HG02943 (cell line): Measurements from ENCODE around the gene PCDHGB1.
"Not testable (repeated sequence)": the region's sequence is repeated elsewhere in the genome, so short reads cannot be mapped to it uniquely, and the experiment has no call there.

Source experiments
- ATAC-seq: cut with Tn5 transposase; IDR thresholded peaks from one replicate; pipeline ENCODE4 v1.9.1; 2021; ENCODE audit warnings: mild to moderate bottlenecking, low read depth, moderate library complexity; ENCODE audit not compliant: unreplicated experiment

PCDHGB1 gene

DNA sequence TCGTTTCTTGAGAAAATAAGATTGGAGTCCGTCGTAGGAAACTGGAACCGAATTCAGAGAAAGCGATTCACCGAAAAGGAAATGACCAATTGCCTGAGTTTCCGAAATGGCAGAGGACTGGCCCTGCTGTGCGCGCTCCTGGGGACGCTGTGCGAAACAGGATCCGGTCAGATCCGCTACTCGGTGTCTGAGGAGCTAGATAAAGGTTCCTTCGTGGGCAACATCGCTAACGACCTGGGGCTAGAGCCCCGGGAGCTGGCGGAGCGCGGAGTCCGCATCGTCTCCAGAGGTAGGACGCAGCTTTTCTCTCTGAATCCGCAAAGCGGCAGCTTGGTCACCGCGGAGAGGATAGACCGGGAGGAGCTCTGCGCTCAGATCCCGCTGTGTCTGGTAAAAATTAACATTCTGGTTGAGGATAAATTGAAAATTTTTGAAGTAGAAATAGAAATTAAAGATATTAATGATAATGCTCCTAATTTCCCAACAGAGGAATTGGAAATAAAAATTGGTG lies 5.9 kb upstream of the PCDHGB1 start:
- no peak for ATAC-seq

DNA sequence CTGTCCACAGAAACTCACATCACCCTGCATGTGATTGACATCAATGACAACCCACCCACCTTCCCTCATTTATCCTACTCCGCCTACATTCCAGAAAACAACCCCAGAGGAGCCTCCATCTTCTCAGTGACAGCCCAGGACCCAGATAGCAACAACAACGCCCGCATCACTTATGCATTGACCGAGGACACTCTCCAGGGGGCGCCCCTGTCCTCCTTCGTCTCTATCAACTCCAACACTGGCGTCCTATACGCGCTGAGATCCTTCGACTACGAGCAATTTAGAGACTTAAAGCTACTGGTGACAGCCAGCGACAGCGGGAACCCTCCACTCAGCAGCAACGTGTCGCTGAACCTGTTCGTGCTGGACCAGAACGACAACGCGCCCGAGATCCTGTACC lies 4.6 kb upstream of the PCDHGB1 start:
- ATAC-seq, result no peak

DNA sequence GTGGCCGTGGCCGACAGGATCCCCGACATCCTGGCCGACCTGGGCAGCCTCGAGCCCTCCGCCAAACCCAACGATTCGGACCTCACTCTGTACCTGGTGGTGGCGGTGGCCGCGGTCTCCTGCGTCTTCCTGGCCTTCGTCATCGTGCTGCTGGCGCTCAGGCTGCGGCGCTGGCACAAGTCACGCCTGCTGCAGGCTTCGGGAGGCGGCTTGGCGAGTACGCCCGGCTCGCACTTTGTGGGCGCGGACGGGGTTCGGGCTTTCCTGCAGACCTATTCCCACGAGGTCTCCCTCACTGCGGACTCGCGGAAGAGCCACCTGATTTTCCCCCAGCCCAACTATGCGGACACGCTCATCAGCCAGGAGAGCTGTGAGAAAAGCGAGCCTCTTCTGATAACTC lies 3.9 kb upstream of the PCDHGB1 start:
- not testable (repeated sequence) for ATAC-seq

DNA sequence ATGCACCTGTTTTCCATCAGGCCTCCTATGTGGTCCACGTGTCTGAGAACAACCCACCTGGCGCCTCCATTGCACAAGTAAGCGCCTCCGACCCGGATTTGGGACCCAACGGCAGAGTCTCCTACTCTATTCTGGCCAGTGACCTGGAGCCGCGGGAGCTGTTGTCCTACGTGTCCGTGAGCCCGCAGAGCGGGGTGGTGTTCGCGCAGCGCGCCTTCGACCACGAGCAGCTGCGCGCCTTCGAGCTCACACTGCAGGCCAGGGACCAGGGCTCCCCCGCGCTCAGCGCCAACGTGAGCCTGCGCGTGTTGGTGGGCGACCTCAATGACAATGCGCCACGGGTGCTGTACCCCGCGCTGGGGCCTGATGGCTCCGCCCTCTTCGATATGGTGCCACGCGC lies 1.7 kb downstream of the PCDHGB1 start:
- no peak for ATAC-seq

DNA sequence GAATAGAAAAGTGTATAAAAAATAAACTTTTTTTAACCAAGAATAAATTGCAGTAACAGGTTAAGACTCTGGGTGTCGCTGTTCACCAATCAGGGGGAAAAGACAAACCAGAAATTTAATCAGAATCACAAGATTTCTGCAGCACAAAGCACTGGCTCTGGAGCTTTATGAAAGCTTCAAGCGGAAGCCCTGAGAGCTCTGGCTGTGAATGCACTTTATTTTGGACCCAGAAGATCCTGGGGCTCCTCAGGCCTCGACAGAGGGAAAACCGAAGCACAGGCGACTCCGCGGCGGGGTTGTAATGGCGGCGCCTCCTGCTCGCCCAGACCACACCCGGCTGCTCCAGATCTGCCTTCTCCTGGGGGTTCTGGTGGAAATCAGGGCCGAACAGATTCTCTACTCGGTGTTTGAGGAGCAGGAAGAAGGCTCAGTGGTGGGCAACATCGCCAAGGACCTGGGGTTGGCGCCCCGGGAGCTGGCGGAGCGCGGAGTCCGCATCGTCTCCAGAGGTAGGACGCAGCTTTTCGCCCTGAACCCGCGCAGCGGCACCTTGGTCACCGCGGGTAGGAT lies 5.1 kb downstream of the PCDHGB1 start, which contains the start of gene PCDHGA4:
Gene PCDHGA4 (plus strand): TSS at position 122 of the 570 bp plus-strand sequence. CDS start 87 bp downstream, at position 209.
- ATAC-seq, result no peak

DNA sequence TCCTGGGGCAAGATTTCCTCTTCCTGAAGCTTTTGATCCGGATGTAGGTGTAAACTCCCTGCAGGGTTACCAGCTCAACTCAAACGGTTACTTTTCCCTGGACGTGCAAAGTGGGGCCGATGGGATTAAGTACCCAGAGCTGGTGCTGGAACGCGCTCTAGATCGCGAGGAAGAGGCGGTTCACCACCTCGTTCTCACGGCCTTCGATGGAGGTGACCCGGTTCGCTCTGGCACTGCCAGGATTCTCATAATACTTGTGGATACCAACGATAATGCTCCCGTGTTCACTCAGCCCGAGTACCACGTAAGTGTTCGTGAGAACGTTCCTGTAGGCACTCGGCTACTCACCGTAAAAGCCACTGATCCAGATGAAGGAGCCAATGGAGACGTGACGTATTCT lies 5.7 kb downstream of the PCDHGB1 start:
- no peak for ATAC-seq

DNA sequence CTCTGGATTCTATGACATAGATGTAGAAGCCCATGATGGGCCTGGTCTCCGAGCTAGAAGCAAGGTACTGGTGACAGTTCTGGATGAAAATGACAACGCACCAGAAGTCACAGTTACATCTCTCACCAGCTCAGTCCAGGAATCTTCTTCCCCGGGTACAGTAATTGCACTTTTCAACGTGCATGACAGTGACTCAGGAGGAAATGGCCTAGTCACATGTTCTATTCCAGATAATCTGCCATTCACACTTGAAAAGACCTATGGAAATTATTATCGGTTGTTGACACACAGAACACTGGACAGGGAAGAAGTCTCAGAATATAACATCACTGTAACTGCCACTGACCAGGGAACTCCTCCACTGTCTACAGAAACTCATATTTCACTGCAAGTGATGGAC lies 6.2 kb downstream of the PCDHGB1 start:
- ATAC-seq, result no peak

DNA sequence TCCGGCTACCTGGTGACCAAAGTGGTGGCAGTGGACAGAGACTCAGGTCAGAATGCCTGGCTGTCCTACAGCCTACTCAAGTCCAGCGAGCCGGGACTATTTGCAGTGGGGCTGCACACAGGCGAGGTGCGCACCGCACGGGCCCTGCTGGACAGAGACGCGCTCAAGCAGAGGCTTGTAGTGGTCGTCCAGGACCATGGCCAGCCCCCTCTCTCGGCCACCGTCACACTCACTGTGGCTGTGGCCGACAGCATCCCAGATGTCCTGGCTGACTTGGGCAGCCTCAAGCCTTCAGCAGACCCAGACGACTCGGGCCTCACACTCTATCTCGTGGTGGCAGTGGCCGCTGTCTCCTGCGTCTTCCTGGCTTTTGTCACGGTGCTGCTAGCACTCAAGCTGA lies 7.1 kb downstream of the PCDHGB1 start:
- ATAC-seq, result no peak

DNA sequence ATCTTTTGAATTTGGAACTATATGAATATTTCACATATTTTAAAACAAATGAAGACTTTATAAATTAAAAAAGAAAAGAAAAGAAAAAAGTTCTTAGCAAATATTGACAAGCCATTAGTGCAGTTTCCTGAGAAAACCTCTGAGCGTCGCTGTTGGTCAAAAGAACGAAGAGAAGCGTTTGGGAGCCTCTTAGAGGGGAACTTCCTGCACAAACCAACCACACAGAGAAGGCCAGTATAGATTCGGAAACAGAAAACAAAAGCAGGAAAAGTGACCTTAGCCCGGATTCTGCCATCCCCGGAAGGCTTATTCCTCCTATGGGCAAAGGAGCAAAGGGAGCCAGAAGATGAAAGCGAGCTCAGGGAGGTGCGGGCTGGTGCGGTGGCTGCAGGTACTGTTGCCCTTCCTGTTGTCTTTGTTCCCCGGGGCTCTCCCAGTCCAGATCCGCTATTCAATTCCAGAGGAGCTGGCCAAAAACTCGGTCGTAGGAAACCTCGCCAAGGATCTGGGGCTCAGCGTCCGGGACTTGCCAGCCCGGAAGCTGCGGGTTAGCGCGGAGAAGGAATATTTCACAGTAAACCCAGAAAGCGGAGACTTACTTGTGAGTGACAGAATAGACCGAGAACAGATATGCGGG lies 10.0 kb downstream of the PCDHGB1 start, which contains the start of gene PCDHGB2:
Gene PCDHGB2 (plus strand): TSS at position 205 of the 637 bp plus-strand sequence. CDS start 142 bp downstream, at position 347.
- ATAC-seq, result no peak

DNA sequence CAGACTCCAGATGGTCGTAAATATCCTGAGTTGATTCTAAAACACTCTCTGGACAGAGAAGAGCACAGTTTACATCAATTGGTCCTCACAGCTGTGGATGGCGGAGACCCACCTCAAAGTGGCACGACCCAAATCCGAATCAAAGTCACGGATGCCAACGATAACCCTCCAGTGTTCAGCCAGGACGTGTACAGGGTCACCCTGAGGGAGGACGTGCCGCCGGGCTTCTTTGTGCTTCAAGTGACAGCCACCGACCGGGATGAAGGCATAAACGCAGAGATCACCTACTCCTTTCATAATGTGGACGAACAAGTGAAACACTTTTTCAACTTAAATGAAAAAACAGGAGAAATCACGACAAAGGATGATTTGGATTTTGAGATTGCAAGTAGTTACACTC lies 10.8 kb downstream of the PCDHGB1 start:
- ATAC-seq, result no peak

DNA sequence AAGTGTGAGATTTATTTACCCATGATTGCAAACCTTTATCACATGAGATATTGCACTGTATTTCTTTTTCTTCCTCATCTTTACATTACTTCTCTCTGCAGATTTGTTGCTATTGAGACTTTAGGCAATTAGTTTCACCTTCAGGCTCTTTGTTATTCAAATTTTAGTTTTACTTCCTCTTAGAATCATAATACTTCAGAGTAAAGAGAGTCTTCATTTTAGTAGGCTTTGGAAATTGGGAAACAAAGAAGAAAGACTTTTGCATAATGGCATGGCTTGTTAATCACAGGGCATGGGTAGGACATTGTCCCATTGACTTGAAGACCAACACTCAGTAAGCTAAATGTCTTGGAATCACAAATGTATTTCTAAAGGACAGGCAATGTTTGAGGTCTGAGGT lies 12.8 kb downstream of the PCDHGB1 start:
- ATAC-seq, result no peak

DNA sequence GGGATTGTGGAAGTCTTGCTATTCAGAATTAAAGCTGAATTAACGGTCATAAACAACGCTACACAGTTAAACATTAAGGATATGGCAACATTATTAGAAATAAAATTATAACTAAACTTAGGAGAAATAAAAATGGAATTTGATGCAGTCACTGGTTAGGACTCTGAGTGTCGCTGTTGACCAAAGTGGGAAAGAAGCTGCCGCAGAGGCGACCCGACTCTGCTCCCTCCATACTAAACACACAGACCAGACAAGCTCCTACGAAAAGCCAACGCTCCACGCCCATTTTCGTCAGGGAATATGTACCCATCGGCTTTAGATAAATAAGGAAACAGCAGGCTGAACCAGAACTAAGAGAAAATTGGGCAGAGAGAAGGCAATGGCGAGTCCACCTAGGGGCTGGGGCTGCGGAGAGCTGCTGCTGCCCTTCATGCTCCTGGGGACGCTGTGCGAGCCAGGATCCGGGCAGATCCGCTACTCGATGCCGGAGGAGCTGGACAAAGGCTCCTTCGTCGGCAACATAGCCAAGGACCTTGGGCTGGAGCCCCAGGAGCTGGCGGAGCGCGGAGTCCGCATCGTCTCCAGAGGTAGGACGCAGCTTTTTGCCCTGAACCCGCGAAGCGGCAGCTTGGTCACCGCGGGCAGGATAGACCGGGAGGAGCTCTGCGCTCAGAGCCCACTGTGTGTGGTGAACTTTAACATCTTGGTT lies 14.2 kb downstream of the PCDHGB1 start, which contains the start of gene PCDHGA5:
Gene PCDHGA5 (plus strand): TSS at position 211 of the 709 bp plus-strand sequence. CDS start 169 bp downstream, at position 380.
- ATAC-seq, result no peak

DNA sequence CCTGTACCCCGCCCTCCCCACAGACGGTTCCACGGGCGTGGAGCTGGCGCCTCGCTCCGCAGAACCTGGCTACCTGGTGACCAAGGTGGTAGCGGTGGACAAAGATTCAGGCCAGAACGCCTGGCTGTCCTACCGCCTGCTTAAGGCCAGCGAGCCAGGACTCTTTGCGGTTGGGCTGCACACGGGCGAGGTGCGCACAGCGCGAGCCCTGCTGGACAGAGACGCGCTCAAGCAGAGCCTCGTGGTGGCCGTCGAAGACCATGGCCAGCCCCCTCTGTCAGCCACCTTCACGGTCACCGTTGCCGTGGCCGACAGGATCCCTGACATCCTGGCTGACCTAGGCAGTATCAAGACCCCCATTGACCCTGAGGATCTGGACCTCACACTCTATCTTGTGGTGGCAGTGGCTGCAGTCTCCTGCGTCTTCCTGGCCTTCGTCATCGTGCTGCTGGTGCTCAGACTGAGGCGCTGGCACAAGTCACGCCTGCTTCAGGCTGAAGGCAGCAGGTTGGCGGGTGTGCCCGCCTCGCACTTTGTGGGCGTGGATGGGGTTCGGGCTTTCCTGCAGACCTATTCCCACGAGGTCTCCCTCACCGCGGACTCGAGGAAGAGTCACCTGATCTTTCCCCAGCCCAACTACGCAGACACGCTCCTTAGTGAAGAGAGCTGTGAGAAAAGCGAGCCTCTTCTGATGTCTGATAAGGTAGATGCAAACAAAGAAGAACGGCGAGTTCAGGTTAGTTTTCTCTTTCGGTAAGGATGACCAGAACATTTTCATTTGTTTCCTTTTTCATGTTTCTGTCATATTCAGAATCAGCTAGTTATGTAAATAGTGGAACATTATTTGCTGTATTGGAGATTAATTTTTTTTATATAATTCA lies 16.4 kb downstream of the PCDHGB1 start:
- ATAC-seq, result no peak

DNA sequence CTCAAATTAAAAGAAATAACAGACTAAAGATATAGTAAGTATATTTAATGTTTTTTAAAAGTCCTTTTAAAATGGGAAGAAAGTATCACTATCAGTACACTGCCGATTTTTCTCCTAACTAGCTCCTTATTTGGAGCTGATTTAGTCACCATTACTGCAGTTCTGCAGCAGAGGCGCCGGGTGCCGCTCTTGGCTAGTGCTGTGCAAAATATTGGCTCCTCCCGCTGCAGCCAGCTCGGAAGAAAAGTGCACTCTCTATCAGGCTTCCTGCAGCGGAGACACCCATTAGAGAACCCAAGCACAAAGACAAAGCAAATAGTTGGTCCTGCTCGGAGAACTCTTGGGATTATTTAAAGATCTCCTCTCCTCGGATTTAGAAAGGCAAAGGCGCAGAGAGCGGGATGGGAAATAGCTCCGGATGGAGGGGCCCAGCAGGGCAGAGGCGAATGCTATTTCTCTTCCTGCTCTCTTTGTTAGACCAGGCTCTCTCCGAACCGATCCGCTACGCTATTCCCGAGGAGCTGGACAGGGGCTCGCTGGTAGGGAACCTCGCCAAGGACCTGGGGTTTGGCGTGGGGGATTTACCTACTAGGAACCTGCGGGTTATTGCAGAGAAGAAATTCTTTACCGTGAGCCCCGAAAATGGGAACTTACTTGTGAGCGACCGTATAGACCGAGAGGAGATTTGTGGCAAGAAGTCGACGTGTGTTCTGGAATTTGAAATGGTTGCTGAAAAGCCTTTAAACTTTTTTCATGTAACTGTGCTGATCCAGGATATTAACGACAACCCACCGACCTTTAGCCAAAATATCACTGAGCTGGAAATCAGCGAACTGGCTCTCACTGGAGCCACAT lies 20.3 kb downstream of the PCDHGB1 start, which contains the start of gene PCDHGB3:
Gene PCDHGB3 (plus strand): TSS at position 249 of the 855 bp plus-strand sequence. CDS start 153 bp downstream, at position 402.
- no peak for ATAC-seq

DNA sequence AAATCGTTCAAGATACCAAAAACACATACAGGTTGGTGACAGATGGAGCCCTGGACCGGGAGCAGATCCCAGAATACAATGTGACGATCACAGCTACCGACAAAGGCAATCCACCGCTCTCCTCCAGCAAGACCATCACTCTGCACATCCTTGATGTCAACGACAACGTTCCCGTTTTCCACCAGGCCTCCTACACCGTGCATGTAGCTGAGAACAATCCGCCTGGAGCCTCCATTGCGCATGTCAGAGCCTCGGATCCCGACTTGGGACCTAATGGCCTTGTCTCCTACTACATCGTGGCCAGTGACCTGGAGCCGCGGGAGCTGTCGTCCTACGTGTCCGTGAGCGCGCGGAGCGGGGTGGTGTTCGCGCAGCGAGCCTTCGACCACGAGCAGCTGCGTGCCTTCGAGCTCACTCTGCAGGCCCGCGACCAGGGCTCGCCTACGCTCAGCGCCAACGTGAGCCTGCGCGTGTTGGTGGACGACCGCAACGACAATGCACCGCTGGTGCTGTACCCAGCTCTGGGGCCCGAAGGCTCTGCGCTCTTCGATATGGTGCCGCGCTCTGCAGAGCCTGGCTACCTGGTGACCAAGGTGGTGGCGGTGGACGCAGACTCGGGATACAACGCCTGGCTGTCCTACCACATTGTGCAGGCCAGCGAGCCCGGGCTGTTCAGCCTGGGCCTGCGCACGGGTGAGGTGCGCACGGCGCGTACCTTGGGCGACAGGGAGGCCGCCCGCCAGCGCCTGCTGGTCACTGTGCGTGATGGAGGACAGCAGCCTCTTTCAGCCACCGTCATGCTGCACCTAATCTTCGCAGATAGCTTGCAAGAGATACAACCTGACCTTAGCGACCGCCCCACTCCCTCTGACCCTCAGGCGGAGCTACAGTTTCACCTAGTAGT lies 21.9 kb downstream of the PCDHGB1 start:
- ATAC-seq, result no peak

DNA sequence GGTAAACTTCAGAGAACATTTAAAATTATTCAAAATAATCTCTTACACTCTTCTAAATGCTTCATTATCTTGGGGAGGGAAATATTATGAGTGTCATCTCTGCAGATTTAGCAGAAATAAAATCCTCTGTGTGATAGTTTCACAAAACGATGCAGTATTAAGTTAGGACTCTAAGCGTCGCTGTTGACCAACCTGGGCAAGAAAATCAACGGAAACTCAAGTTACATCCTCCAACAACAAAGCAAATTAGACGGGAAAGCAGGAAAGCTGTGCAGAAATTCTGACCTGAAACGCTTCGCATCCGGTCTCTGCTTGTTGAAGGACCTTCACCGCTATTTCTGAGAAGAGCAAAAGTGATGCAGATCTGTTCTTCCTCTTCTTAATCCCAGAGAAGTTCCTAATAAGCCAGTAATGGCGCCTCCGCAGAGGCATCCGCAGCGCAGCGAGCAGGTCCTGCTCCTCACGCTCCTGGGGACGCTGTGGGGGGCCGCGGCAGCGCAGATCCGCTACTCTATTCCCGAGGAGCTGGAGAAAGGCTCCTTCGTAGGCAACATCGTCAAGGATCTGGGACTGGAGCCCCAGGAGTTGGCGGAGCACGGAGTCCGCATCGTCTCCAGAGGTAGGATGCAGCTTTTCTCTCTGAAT lies 23.9 kb downstream of the PCDHGB1 start, which contains the start of gene PCDHGA6:
Gene PCDHGA6 (plus strand): TSS at position 219 of the 645 bp plus-strand sequence. CDS start 193 bp downstream, at position 412.
- no peak for ATAC-seq

DNA sequence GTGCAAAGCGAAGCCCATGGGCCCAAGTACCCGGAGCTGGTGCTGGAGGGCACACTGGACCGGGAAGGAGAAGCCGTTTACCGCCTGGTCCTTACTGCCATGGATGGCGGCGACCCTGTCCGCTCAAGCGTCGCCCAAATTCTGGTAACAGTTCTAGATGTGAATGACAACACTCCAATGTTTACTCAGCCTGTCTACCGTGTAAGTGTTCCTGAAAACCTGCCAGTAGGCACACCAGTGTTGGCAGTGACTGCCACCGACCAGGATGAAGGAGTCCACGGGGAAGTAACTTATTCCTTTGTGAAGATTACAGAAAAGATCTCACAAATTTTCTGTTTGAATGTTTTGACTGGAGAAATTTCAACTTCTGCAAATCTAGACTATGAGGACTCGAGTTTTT lies 24.7 kb downstream of the PCDHGB1 start:
- no peak for ATAC-seq
